AG04450 (cell line): Measurements from ENCODE around the gene PDZRN4. TPM values are rescaled to one million over a fixed set of nuclear protein-coding genes. Genes with fewer than 3 reads are reported as not detected.

Experiments
- CTCF ChIA-PET: fragments of 300-600, 350-600 bp; formaldehyde crosslinking; extraction: SDS; loops from one replicate; lab custom pipeline; 2022; ENCODE audit warnings: antibody characterized with exemption, inconsistent platforms; lab: Charles Lee
- POLR2A ChIA-PET: fragments of 350-600 bp; formaldehyde crosslinking; extraction: SDS; loops from one replicate; lab custom pipeline; 2021; ENCODE audit warnings: antibody characterized with exemption, inconsistent platforms; lab: Yijun Ruan, JAX
- DNase-seq: peaks from one replicate; pipeline ENCODE4 v3.0.0-alpha.2; 2011; ENCODE audit warnings: low read depth, low spot score
- H3K27ac ChIP-seq: one replicate; pipeline ENCODE4 v1.5.1; 2012; ENCODE audit warnings: low read depth, low read length, control low read depth
- H3K27me3 ChIP-seq: one replicate; pipeline ENCODE4 v1.6.0; 2012; ENCODE audit warnings: low read length; ENCODE audit not compliant: control insufficient read depth, insufficient read depth
- H3K4me3 ChIP-seq: 2 replicates; pipeline ENCODE4 v1.5.1; 2011; ENCODE audit warnings: mild to moderate bottlenecking, low read depth, low read length, control low read depth
- H3K9me3 ChIP-seq: 2 replicates; pipeline ENCODE4 v1.5.1; 2012; ENCODE audit warnings: low read length; ENCODE audit not compliant: control insufficient read depth, insufficient read depth
- CTCF ChIP-seq: IDR thresholded peaks from 2 replicates; pipeline ENCODE4 v1.5.1; 2011; ENCODE audit warnings: low read depth, low read length, control low read depth, inconsistent platforms
- polyA plus RNA-seq: library from polyadenylated mRNA; depleted of rRNA; stranded (reverse); fragments of >200 nt; gene quantifications from 2 replicates; pipeline ENCODE4 v1.2.3, GENCODE V29; 2011

Gene PDZRN4
- polyA plus RNA-seq, 1 experiment = not detected

- ChIA-PET CTCF (no interaction called here), POLR2A (no interaction called here)
- DNase-seq = no peak
- H3K9me3 ChIP-seq = no peaks in the 10 kb centered on the region
- no peak for TF ChIP-seq CTCF
- H3K4me3 ChIP-seq = no peak overlapping the region
- H3K27me3 ChIP-seq = no peaks in the 10 kb centered on the region
- H3K27ac ChIP-seq = no peak overlapping the region
These were observed 277.4 kb downstream of the PDZRN4 start for GRCh38 chr12:41465526-41465925.

- Histone ChIP-seq H3K9me3 (no peaks in the 10 kb centered on the region), H3K4me3 (no peak overlapping the region), H3K27me3 (no peaks in the 10 kb centered on the region), H3K27ac (no peak overlapping the region)
- no peak for TF ChIP-seq CTCF
- DNase-seq = no peak
- POLR2A ChIA-PET = no interaction called here
- CTCF ChIA-PET = no interaction called here
These were observed 278.2 kb downstream of the PDZRN4 start for GRCh38 chr12:41466300-41466699.

- TF ChIP-seq CTCF = no peak
- Histone ChIP-seq H3K27me3 (no peaks in the 10 kb centered on the region), H3K27ac (no peak overlapping the region), H3K9me3 (no peaks in the 10 kb centered on the region), H3K4me3 (no peak overlapping the region)
- ChIA-PET CTCF (no interaction called here), POLR2A (no interaction called here)
- no peak for DNase-seq
These were observed 278.7 kb downstream of the PDZRN4 start for GRCh38 chr12:41466802-41467201.

GRCh38 chr12:41467591-41468325 lies 279.6 kb downstream of the PDZRN4 start:
- TF ChIP-seq CTCF = no peak
- no peak for DNase-seq
- Histone ChIP-seq H3K27ac (no peak overlapping the region), H3K27me3 (no peaks in the 10 kb centered on the region), H3K9me3 (no peaks in the 10 kb centered on the region), H3K4me3 (no peak overlapping the region)
- ChIA-PET POLR2A (no interaction called here), CTCF (no interaction called here)

- ChIA-PET CTCF (no interaction called here), POLR2A (no interaction called here)
- Histone ChIP-seq H3K27me3 (no peaks in the 10 kb centered on the region), H3K27ac (no peak overlapping the region), H3K4me3 (no peak overlapping the region), H3K9me3 (no peaks in the 10 kb centered on the region)
- no peak for TF ChIP-seq CTCF
- no peak for DNase-seq
These were observed 280.2 kb downstream of the PDZRN4 start for GRCh38 chr12:41468341-41468740.
